Left ventricle myocardium inferior (tissue), 1 donor: Measurements from ENCODE around the gene IFNK. TPM values are rescaled to one million over a fixed set of nuclear protein-coding genes. Genes with fewer than 3 reads are reported as not detected.

Experiments used
- DNase-seq: peaks from one replicate; pipeline ENCODE4 v3.0.0-alpha.2; 2020
- H3K27ac ChIP-seq: fragments of 200-600 bp; replicated peaks from 2 replicates; pipeline ENCODE4 v1.8.0; 2021
- H3K27me3 ChIP-seq: fragments of 200-600 bp; 2 replicates; pipeline ENCODE4 v1.8.0; 2021; ENCODE audit warnings: low read depth
- H3K36me3 ChIP-seq: fragments of 200-600 bp; 2 replicates; pipeline ENCODE4 v1.8.0; 2021
- H3K4me1 ChIP-seq: fragments of 200-600 bp; 2 replicates; pipeline ENCODE4 v1.8.0; 2021
- H3K4me3 ChIP-seq: fragments of 200-600 bp; 2 replicates; pipeline ENCODE4 v1.8.0; 2021; ENCODE audit warnings: mild to moderate bottlenecking, moderate library complexity
- H3K9me3 ChIP-seq: fragments of 200-600 bp; replicated peaks from 2 replicates; pipeline ENCODE4 v1.8.0; 2021
- CTCF ChIP-seq: fragments of 200-600 bp; IDR thresholded peaks from 2 replicates; pipeline ENCODE4 v1.8.0; 2021; ENCODE audit warnings: antibody characterized with exemption, mild to moderate bottlenecking, borderline replicate concordance
- intact Hi-C: fragments of 100-400 bp; cut with micrococcal nuclease; formaldehyde crosslinking; loops from one replicate; pipeline ENCODE4 v1.11.0; 2022
- total RNA-seq: library from RNA; stranded (reverse); fragmentation: NEBNext Ultra II Directional; extraction: Animal tissue kit (Norgen Biotek cat#: 25700); gene quantifications from one replicate; pipeline ENCODE4 v1.2.1, GENCODE V29; 2021
- donor health status: DM: no; HTN: yes; CAD: no; lungs with severe emphysema.

The IFNK gene
- total RNA-seq, 1 donor from 2014 or later, result not detected

GRCh38 chr9:27556470-27556869 is 32.4 kb downstream of the IFNK start:
- DNase-seq, result no peak
- Histone ChIP-seq H3K27ac (no peak overlapping the region), H3K36me3 (peaks cover 97% of the 10 kb centered on the region), H3K4me1 (no peaks in the 10 kb centered on the region), H3K4me3 (no peak overlapping the region), H3K9me3 (no peaks in the 10 kb centered on the region), H3K27me3 (no peaks in the 10 kb centered on the region)
- TF ChIP-seq CTCF, result no peak
- intact Hi-C loops, result no loop called here

- Histone ChIP-seq H3K4me1 (no peaks in the 10 kb centered on the region), H3K9me3 (no peaks in the 10 kb centered on the region), H3K27ac (no peak overlapping the region), H3K4me3 (no peak overlapping the region), H3K36me3 (peaks cover 94% of the 10 kb centered on the region), H3K27me3 (no peaks in the 10 kb centered on the region)
- TF ChIP-seq CTCF, result no peak
- no peak for DNase-seq
- intact Hi-C loops, result no loop called here
Observed at GRCh38 chr9:27558307-27558706, 34.2 kb downstream of the IFNK start.

- H3K9me3 ChIP-seq, result no peaks in the 10 kb centered on the region
- H3K4me1 ChIP-seq, result no peaks in the 10 kb centered on the region
- peaks cover 73% of the 10 kb centered on the region for H3K36me3 ChIP-seq
- no peak for DNase-seq
- H3K27ac ChIP-seq, result no peak overlapping the region
- no peaks in the 10 kb centered on the region for H3K27me3 ChIP-seq
- TF ChIP-seq CTCF, result no peak
- intact Hi-C loops, result no loop called here
- H3K4me3 ChIP-seq, result no peak overlapping the region
Observed at GRCh38 chr9:27560457-27560856, 36.4 kb downstream of the IFNK start.

- H3K36me3 ChIP-seq, result peaks cover 69% of the 10 kb centered on the region
- DNase-seq, result no peak
- H3K9me3 ChIP-seq, result no peaks in the 10 kb centered on the region
- no peak overlapping the region for H3K27ac ChIP-seq
- H3K4me1 ChIP-seq, result peaks cover 3% of the 10 kb centered on the region
- no peaks in the 10 kb centered on the region for H3K27me3 ChIP-seq
- intact Hi-C loops, result no loop called here
- no peak for TF ChIP-seq CTCF
- no peak overlapping the region for H3K4me3 ChIP-seq
Observed at GRCh38 chr9:27561685-27562084, 37.6 kb downstream of the IFNK start.

GRCh38 chr9:27563738-27564430 is 39.8 kb downstream of the IFNK start:
- no peak for DNase-seq
- TF ChIP-seq CTCF, result no peak
- Histone ChIP-seq H3K4me3 (no peak overlapping the region), H3K9me3 (no peaks in the 10 kb centered on the region), H3K27ac (no peak overlapping the region), H3K36me3 (peaks cover 49% of the 10 kb centered on the region), H3K27me3 (no peaks in the 10 kb centered on the region), H3K4me1 (peaks cover 23% of the 10 kb centered on the region)
- intact Hi-C loops, result no loop called here

GRCh38 chr9:27564670-27565069 is 40.6 kb downstream of the IFNK start:
- TF ChIP-seq CTCF, result no peak
- intact Hi-C loops, result no loop called here
- H3K36me3 ChIP-seq, result peaks cover 42% of the 10 kb centered on the region
- H3K9me3 ChIP-seq, result no peaks in the 10 kb centered on the region
- no peak for DNase-seq
- H3K4me1 ChIP-seq, result peaks cover 31% of the 10 kb centered on the region
- H3K27me3 ChIP-seq, result no peaks in the 10 kb centered on the region
- no peak overlapping the region for H3K27ac ChIP-seq
- H3K4me3 ChIP-seq, result no peak overlapping the region
